ENCODE measurements around the gene ODAD2.

- no peak for TF ChIP-seq CTCF (IDR thresholded peaks at IDR 0.05; ENCODE audit: poor library complexity, severe bottlenecking)
- no peak for TF ChIP-seq RAD21 (conservative IDR thresholded peaks at IDR 0.05)
- TF ChIP-seq MXI1 (conservative IDR thresholded peaks at IDR 0.05; ENCODE audit: poor library complexity, severe bottlenecking): no peak
- no peak for TF ChIP-seq EZH2 (IDR thresholded peaks at IDR 0.05; ENCODE audit: borderline replicate concordance, insufficient read depth, low read length, poor library complexity, severe bottlenecking)
- no peak for TF ChIP-seq REST (IDR thresholded peaks at IDR 0.05; ENCODE audit: borderline replicate concordance)
- no peak for TF ChIP-seq TAF1 (IDR thresholded peaks at IDR 0.05; ENCODE audit: low read depth)
Measured at GRCh38 chr10:27804136-27804535, 194.7 kb downstream of the ODAD2 start.
